Testis (tissue), 2 donors: ENCODE measurements around the gene CORO1C.

Experiments
- POLR2A ChIP-seq: fragments of 450-650 bp; IDR thresholded peaks from one replicate; pipeline ENCODE4 v1.6.1; 2017; ENCODE audit warnings: antibody characterized with exemption, mild to moderate bottlenecking, moderate library complexity
- TF ChIP-seq, protein P1 (sequence below), 3 experiments: fragments of 450-650 bp in 2 of 3; fragments of 200-600 bp in 1 of 3; sonication (generic) in 1 of 3; IDR thresholded peaks; one replicate each; pipeline ENCODE4 v1.5.1; 2016 to 2019; ENCODE audit warnings: antibody characterized with exemption in 3 of 3, mild to moderate bottlenecking in 2 of 3, moderate library complexity in 1 of 3

DNA sequence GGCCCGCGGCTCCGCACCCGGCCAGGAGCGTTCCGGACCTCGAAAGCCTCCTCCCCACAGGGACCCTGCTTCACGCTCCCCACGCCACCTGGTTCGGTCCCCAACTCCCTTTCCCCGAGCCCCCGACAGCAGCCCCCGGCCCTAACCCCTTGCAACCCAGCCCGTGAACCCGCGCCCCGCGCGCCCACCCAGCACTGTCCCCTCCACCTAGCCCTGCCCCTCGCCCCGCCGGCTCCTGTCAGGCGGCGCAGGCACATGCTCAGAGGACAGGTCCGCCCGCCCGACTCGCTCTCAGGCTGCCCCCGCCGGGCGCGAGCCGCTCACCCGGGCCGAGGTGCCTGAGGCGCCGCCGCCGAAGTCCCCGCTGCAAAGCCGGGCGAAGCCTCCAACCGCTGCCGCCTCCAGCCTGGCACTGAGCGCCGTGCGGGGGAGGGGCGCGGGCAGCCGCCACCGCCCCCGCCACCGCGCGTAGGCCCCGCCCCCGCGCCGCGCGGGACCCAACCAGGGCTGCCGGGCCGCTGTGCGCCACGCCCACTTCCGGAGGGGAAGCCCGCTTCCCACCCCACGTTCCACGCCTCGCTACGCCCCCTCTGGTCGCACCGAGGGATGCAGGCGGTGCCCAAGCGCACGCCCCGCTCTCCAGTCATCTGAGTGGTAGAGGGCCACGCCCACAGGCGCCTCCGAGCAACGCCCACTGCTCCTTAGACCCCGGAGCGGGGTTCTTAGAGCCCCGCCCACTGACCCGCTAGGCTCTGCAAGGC, at the start of gene CORO1C:
- TF ChIP-seq POLR2A: peak; percentile 19
- TF ChIP-seq, protein P1, sequence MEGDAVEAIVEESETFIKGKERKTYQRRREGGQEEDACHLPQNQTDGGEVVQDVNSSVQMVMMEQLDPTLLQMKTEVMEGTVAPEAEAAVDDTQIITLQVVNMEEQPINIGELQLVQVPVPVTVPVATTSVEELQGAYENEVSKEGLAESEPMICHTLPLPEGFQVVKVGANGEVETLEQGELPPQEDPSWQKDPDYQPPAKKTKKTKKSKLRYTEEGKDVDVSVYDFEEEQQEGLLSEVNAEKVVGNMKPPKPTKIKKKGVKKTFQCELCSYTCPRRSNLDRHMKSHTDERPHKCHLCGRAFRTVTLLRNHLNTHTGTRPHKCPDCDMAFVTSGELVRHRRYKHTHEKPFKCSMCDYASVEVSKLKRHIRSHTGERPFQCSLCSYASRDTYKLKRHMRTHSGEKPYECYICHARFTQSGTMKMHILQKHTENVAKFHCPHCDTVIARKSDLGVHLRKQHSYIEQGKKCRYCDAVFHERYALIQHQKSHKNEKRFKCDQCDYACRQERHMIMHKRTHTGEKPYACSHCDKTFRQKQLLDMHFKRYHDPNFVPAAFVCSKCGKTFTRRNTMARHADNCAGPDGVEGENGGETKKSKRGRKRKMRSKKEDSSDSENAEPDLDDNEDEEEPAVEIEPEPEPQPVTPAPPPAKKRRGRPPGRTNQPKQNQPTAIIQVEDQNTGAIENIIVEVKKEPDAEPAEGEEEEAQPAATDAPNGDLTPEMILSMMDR (IDR thresholded peaks at IDR 0.05): peak; percentile 71 to 90 (median 87)
